ENCODE results near the gene BTNL8. TPM values are rescaled to one million over a fixed set of nuclear protein-coding genes. Genes with fewer than 3 reads are reported as not detected.

Gene BTNL8
- total and polyA plus RNA-seq, 2 of the 13 experiments (the other 11 are each of a cell fraction or from before 2014, with no cell fraction given), result not detected

DNA sequence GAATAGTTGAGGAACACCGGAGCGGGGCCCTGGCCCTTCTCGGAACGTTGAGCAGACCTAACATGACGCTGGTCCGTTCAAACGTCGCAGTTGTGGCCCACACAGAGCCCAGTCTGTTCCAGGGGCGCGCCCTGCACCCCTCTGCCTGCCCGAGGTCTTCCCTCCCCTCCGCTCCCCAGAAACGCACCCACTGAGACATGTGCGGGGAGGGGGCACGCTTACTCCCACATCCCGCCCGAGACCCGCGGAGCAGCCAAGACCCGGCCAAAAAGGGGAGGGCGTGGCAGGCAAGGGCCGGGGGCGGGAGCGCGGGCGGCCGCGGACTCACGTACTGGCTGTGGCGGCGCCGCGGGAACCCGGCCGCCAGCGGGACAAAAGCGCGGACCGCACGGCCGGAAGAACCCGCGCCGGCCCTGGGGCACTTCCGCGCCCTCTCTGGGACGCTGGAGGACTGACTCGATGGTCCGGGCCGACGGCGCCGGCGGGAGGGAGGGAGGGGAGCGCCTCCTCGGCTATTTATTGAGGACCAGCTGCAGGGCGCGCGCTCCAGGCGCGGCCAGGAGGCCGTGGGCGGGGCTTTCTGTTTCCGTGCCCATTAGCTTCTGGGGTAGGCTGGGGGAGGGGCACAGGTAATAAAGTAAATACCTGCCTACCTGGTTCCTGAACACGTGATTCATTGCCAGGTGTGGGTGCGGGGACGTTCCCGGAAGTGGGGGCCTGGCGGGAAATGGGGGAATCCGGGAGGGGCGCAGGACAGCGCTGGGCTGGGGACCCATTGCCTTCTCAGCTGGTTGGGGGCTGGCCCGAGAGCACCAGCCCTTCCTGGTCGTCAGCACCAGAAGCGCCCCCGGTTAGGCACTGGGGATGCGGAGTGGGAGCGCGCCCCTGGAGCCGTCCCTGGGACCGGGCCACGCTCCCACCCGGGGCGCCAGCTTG lies 37.8 kb upstream of the BTNL8 start, which contains the start of gene ZFP62 (continued):
- no peak for TF ChIP-seq NAIF1 (CRISPR knock-in tag; IDR thresholded peaks at IDR 0.05; ENCODE audit: borderline replicate concordance)
- no peak for TF ChIP-seq RFXANK (CRISPR knock-in tag; IDR thresholded peaks at IDR 0.05)
- peak; percentile 74; the same call in 1 of the 2 replicates for TF ChIP-seq ZNF383 (CRISPR knock-in tag; IDR thresholded peaks at IDR 0.05; ENCODE audit: borderline replicate concordance)
- no peak for TF ChIP-seq ZNF660 (CRISPR knock-in tag; IDR thresholded peaks at IDR 0.05; ENCODE audit: borderline replicate concordance, low read depth)
- TF ChIP-seq, protein P1, sequence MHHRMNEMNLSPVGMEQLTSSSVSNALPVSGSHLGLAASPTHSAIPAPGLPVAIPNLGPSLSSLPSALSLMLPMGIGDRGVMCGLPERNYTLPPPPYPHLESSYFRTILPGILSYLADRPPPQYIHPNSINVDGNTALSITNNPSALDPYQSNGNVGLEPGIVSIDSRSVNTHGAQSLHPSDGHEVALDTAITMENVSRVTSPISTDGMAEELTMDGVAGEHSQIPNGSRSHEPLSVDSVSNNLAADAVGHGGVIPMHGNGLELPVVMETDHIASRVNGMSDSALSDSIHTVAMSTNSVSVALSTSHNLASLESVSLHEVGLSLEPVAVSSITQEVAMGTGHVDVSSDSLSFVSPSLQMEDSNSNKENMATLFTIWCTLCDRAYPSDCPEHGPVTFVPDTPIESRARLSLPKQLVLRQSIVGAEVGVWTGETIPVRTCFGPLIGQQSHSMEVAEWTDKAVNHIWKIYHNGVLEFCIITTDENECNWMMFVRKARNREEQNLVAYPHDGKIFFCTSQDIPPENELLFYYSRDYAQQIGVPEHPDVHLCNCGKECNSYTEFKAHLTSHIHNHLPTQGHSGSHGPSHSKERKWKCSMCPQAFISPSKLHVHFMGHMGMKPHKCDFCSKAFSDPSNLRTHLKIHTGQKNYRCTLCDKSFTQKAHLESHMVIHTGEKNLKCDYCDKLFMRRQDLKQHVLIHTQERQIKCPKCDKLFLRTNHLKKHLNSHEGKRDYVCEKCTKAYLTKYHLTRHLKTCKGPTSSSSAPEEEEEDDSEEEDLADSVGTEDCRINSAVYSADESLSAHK (CRISPR knock-in tag; IDR thresholded peaks at IDR 0.05; ENCODE audit: borderline replicate concordance), result no peak; the same call in 1 of the 2 replicates
- peak; percentile 72; the same call in 1 of the 2 replicates for TF ChIP-seq ZSCAN12 (CRISPR knock-in tag; IDR thresholded peaks at IDR 0.05)
- peak; percentile 74 for TF ChIP-seq U2AF1 (optimal IDR thresholded peaks at IDR 0.05; ENCODE audit: low read depth, low read length)
- TF ChIP-seq IKZF5 (CRISPR knock-in tag; IDR thresholded peaks at IDR 0.05), result peak; percentile 21; the same call in 1 of the 2 replicates
- TF ChIP-seq ZC3H13 (CRISPR knock-in tag; IDR thresholded peaks at IDR 0.05), result no peak
- no peak for TF ChIP-seq NFATC3 (CRISPR knock-in tag; IDR thresholded peaks at IDR 0.05)
- TF ChIP-seq ZNF468 (CRISPR knock-in tag; IDR thresholded peaks at IDR 0.05), result no peak
- TF ChIP-seq CBFB (CRISPR knock-in tag; IDR thresholded peaks at IDR 0.05), result peak; percentile 34; the same call in 1 of the 2 replicates
- TF ChIP-seq ZNF878 (CRISPR knock-in tag; IDR thresholded peaks at IDR 0.05), result no peak
- TF ChIP-seq TEAD2 (CRISPR knock-in tag; IDR thresholded peaks at IDR 0.05), result no peak
- TF ChIP-seq ZBTB4 (CRISPR knock-in tag; IDR thresholded peaks at IDR 0.05; ENCODE audit: borderline replicate concordance), result no peak
- TF ChIP-seq MATR3 (CRISPR knock-in tag; IDR thresholded peaks at IDR 0.05), result no peak
- TF ChIP-seq KLF15 (CRISPR knock-in tag; IDR thresholded peaks at IDR 0.05; ENCODE audit: borderline replicate concordance), result no peak
- peak; percentile 33; the same call in 1 of the 2 replicates for TF ChIP-seq HOXD1 (CRISPR knock-in tag; IDR thresholded peaks at IDR 0.05)
- TF ChIP-seq SMAD9 (CRISPR knock-in tag; IDR thresholded peaks at IDR 0.05), result no peak
- TF ChIP-seq MBD4 (IDR thresholded peaks at IDR 0.05; ENCODE audit: borderline replicate concordance, low read length), result no peak
- TF ChIP-seq NFE2L1 (CRISPR knock-in tag; IDR thresholded peaks at IDR 0.05; ENCODE audit: borderline replicate concordance), result no peak; the same call in 1 of the 2 replicates
- TF ChIP-seq, protein P2, sequence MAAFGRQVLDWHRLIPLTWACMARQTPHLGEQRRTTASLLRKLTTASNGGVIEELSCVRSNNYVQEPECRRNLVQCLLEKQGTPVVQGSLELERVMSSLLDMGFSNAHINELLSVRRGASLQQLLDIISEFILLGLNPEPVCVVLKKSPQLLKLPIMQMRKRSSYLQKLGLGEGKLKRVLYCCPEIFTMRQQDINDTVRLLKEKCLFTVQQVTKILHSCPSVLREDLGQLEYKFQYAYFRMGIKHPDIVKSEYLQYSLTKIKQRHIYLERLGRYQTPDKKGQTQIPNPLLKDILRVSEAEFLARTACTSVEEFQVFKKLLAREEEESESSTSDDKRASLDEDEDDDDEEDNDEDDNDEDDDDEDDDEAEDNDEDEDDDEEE (CRISPR knock-in tag; IDR thresholded peaks at IDR 0.05), result no peak

Data from HepG2 (cell line).